Esophagus (tissue), 2 donors: Measurements from ENCODE around the gene NPY2R. TPM values are rescaled to one million over a fixed set of nuclear protein-coding genes. Genes with fewer than 3 reads are reported as not detected.

Source experiments
- H3K27ac ChIP-seq, 2 donors: one replicate each; pipeline ENCODE4 v1.5.1; 2013; ENCODE audit warnings: low read depth in 2 of 2, mild to moderate bottlenecking in 2 of 2, inconsistent platforms in 1 of 2, low read length in 1 of 2, moderate library complexity in 1 of 2
- H3K27me3 ChIP-seq, 2 donors: one replicate each; pipeline ENCODE4 v1.6.1; 2013; ENCODE audit warnings: low read length in 2 of 2, control low read depth in 1 of 2, mild to moderate bottlenecking in 1 of 2; ENCODE audit not compliant: insufficient read depth in 2 of 2, control insufficient read depth in 1 of 2
- H3K36me3 ChIP-seq, 2 donors: one replicate each; pipeline ENCODE4 v1.6.1; 2013; ENCODE audit warnings: low read length in 1 of 2; ENCODE audit not compliant: control insufficient read depth in 2 of 2, insufficient read depth in 2 of 2
- H3K4me1 ChIP-seq, 2 donors: one replicate each; pipeline ENCODE4 v1.6.1; 2013; ENCODE audit warnings: low read length in 1 of 2; ENCODE audit not compliant: control insufficient read depth in 2 of 2, insufficient read depth in 2 of 2
- H3K4me3 ChIP-seq, 2 donors: one replicate each; pipeline ENCODE4 v1.5.1; 2013; ENCODE audit warnings: low read length in 2 of 2, mild to moderate bottlenecking in 2 of 2, low read depth in 1 of 2, moderate library complexity in 1 of 2
- H3K9me3 ChIP-seq, 2 donors: one replicate each; pipeline ENCODE4 v1.6.1; 2013; ENCODE audit warnings: mild to moderate bottlenecking in 2 of 2, low read depth in 1 of 2, low read length in 1 of 2, moderate library complexity in 1 of 2; ENCODE audit not compliant: control insufficient read depth in 2 of 2, insufficient read depth in 1 of 2
- WGBS, 2 donors: extraction: QIAGEN DNeasy Blood & Tissue Kit; methylation state at CpG; one replicate each; pipeline ENCODE4 v1.1.7; 2013; 5-methylcytosine and 5-hydroxymethylcytosine counted together
- polyA plus RNA-seq, 2 donors: library from polyadenylated mRNA; stranded (reverse); fragments of 200-250 nt; gene quantifications; one replicate each; pipeline ENCODE4 v1.2.3, GENCODE V29; 2013
- donor health status: healthy with polysubstance abuse.
- donor health status: Bipolar disorder and iron deficiency.

The NPY2R gene
- polyA plus RNA-seq, 2 donors: not detected

- Histone ChIP-seq H3K36me3 (no peaks in the 10 kb centered on the region), H3K9me3 (no peaks in the 10 kb centered on the region), H3K4me1 (no peaks in the 10 kb centered on the region), H3K27ac (no peak overlapping the region), H3K27me3 (no peaks in the 10 kb centered on the region), H3K4me3 (no peak overlapping the region)
- WGBS, 2 donors: 89 to 93% methylated on average over 2 of the region's 2 CpGs
Observed at GRCh38 chr4:155197757-155198156, 10.7 kb upstream of the NPY2R start.

GRCh38 chr4:155207534-155208257, 740 bp upstream of the NPY2R start:
- Histone ChIP-seq H3K27me3 (peaks cover 0 to 5% of the 10 kb centered on the region in 2 donors), H3K4me1 (peaks cover 4 to 5% of the 10 kb centered on the region in 2 donors), H3K36me3 (no peaks in the 10 kb centered on the region), H3K9me3 (peaks cover 2 to 4% of the 10 kb centered on the region in 2 donors), H3K4me3 (no peak overlapping the region), H3K27ac (no peak overlapping the region)
- WGBS, 2 donors: 5 to 8% methylated on average over 25 to 26 of the region's 26 CpGs

GRCh38 chr4:155220025-155220424, 11.6 kb downstream of the NPY2R start:
- Histone ChIP-seq H3K9me3 (no peaks in the 10 kb centered on the region), H3K27ac (no peak overlapping the region), H3K4me3 (no peak overlapping the region), H3K27me3 (no peaks in the 10 kb centered on the region), H3K4me1 (no peaks in the 10 kb centered on the region), H3K36me3 (no peaks in the 10 kb centered on the region)
- 42 to 52% methylated on average over 5 of the region's 5 CpGs for WGBS, 2 donors

- no peak overlapping the region for H3K27ac ChIP-seq
- H3K27me3 ChIP-seq: no peaks in the 10 kb centered on the region
- H3K36me3 ChIP-seq: no peaks in the 10 kb centered on the region
- WGBS, 2 donors: 18 to 19% methylated on average over 2 of the region's 2 CpGs
- no peaks in the 10 kb centered on the region for H3K4me1 ChIP-seq
- no peak overlapping the region for H3K4me3 ChIP-seq
- H3K9me3 ChIP-seq: no peaks in the 10 kb centered on the region
Observed at GRCh38 chr4:155227131-155227530, 18.7 kb downstream of the NPY2R start.

GRCh38 chr4:155228713-155229112, 20.3 kb downstream of the NPY2R start:
- Histone ChIP-seq H3K4me1 (no peaks in the 10 kb centered on the region), H3K9me3 (no peaks in the 10 kb centered on the region), H3K27ac (no peak overlapping the region), H3K27me3 (no peaks in the 10 kb centered on the region), H3K36me3 (no peaks in the 10 kb centered on the region), H3K4me3 (no peak overlapping the region)

GRCh38 chr4:155232432-155232831, 24.0 kb downstream of the NPY2R start:
- no peak overlapping the region for H3K27ac ChIP-seq
- H3K4me1 ChIP-seq: no peaks in the 10 kb centered on the region
- H3K9me3 ChIP-seq: no peaks in the 10 kb centered on the region
- no peak overlapping the region for H3K4me3 ChIP-seq
- H3K27me3 ChIP-seq: no peaks in the 10 kb centered on the region
- H3K36me3 ChIP-seq: no peaks in the 10 kb centered on the region

GRCh38 chr4:155234206-155234605, 25.8 kb downstream of the NPY2R start:
- H3K9me3 ChIP-seq: no peaks in the 10 kb centered on the region
- H3K4me3 ChIP-seq: no peak overlapping the region
- no peaks in the 10 kb centered on the region for H3K36me3 ChIP-seq
- no peaks in the 10 kb centered on the region for H3K4me1 ChIP-seq
- H3K27me3 ChIP-seq: no peaks in the 10 kb centered on the region
- no peak overlapping the region for H3K27ac ChIP-seq
- WGBS, 2 donors: 71 to 85% methylated on average over 1 of the region's 1 CpG

GRCh38 chr4:155237567-155237966, 29.1 kb downstream of the NPY2R start:
- 74 to 75% methylated on average over 1 of the region's 1 CpG for WGBS, 2 donors
- H3K9me3 ChIP-seq: no peaks in the 10 kb centered on the region
- no peaks in the 10 kb centered on the region for H3K4me1 ChIP-seq
- H3K27ac ChIP-seq: no peak overlapping the region
- H3K27me3 ChIP-seq: no peaks in the 10 kb centered on the region
- H3K36me3 ChIP-seq: no peaks in the 10 kb centered on the region
- no peak overlapping the region for H3K4me3 ChIP-seq

- Histone ChIP-seq H3K27ac (no peak overlapping the region), H3K4me1 (no peaks in the 10 kb centered on the region), H3K36me3 (no peaks in the 10 kb centered on the region), H3K9me3 (no peaks in the 10 kb centered on the region), H3K27me3 (no peaks in the 10 kb centered on the region), H3K4me3 (no peak overlapping the region)
- WGBS, 2 donors: 93% methylated on average over 4 of the region's 4 CpGs
Observed at GRCh38 chr4:155241225-155241624, 32.8 kb downstream of the NPY2R start.

- Histone ChIP-seq H3K27me3 (no peaks in the 10 kb centered on the region), H3K36me3 (no peaks in the 10 kb centered on the region), H3K4me3 (no peak overlapping the region), H3K9me3 (no peaks in the 10 kb centered on the region), H3K27ac (no peak overlapping the region), H3K4me1 (no peaks in the 10 kb centered on the region)
Observed at GRCh38 chr4:155241664-155242063, 33.2 kb downstream of the NPY2R start.
